ENCODE results near the gene NGRN. TPM values are rescaled to one million over a fixed set of nuclear protein-coding genes. Genes with fewer than 3 reads are reported as not detected.
"Not testable (repeated sequence)": the region's sequence is repeated elsewhere in the genome, so short reads cannot be mapped to it uniquely, and the experiment has no call there.

NGRN gene
- total RNA-seq, 2 experiments from 2014 or later = 40.0 to 65.0 TPM

- H3K36me3 ChIP-seq (ENCODE audit: insufficient read depth, low read length) = no peaks in the 10 kb centered on the region
- TF ChIP-seq CTCF (conservative IDR thresholded peaks at IDR 0.05; ENCODE audit: low read length) = no peak
- no peaks in the 10 kb centered on the region for H4K20me1 ChIP-seq (ENCODE audit: insufficient read depth, low read length)
- POLR2A ChIA-PET = no interaction called here
- peaks cover 7% of the 10 kb centered on the region for H3K4me1 ChIP-seq (ENCODE audit: insufficient read depth, low read length, poor library complexity, severe bottlenecking)
- BruUV-seq (replicated peaks) = no TSS peak
- H3K9me3 ChIP-seq (ENCODE audit: low read length) = no peaks in the 10 kb centered on the region
- no peak for DNase-seq (ENCODE audit: low spot score)
- CTCF ChIA-PET (ENCODE audit: unreplicated experiment) = no interaction called here
- no peak overlapping the region for H2AFZ ChIP-seq (ENCODE audit: low read length)
- no peak overlapping the region for H3K4me2 ChIP-seq (ENCODE audit: low read length)
- no peaks in the 10 kb centered on the region for H3K9me2 ChIP-seq (ENCODE audit: insufficient read depth, low read length)
- H3K4me3 ChIP-seq (ENCODE audit: low read depth, low read length, poor library complexity, severe bottlenecking) = no peak overlapping the region
- H3K79me2 ChIP-seq (ENCODE audit: insufficient read depth, low read depth, low read length) = no peaks in the 10 kb centered on the region
- intact Hi-C loops (cut with micrococcal nuclease; ENCODE audit: unreplicated experiment) = no loop called here
- no peak overlapping the region for H3K27ac ChIP-seq (ENCODE audit: low read depth, low read length, poor library complexity, severe bottlenecking)
Measured at GRCh38 chr15:90294601-90295269, 29.3 kb downstream of the NGRN start.

GRCh38 chr15:90295270-90295648 is 29.8 kb downstream of the NGRN start:
- Histone ChIP-seq H3K27ac (ENCODE audit: low read depth, low read length, poor library complexity, severe bottlenecking) (no peak overlapping the region), H3K79me2 (ENCODE audit: insufficient read depth, low read depth, low read length) (no peaks in the 10 kb centered on the region), H3K4me2 (ENCODE audit: low read length) (no peak overlapping the region), H3K9me3 (ENCODE audit: low read length) (no peaks in the 10 kb centered on the region), H2AFZ (ENCODE audit: low read length) (no peak overlapping the region), H3K9me2 (ENCODE audit: insufficient read depth, low read length) (no peaks in the 10 kb centered on the region), H3K4me1 (ENCODE audit: insufficient read depth, low read length, poor library complexity, severe bottlenecking) (peaks cover 7% of the 10 kb centered on the region), H3K36me3 (ENCODE audit: insufficient read depth, low read length) (no peaks in the 10 kb centered on the region), H4K20me1 (ENCODE audit: insufficient read depth, low read length) (no peaks in the 10 kb centered on the region), H3K4me3 (ENCODE audit: low read depth, low read length, poor library complexity, severe bottlenecking) (no peak overlapping the region)
- TF ChIP-seq EZH2phosphoT487 (IDR thresholded peaks at IDR 0.05; ENCODE audit: borderline replicate concordance, low read depth, low read length) (no peak), CTCF (conservative IDR thresholded peaks at IDR 0.05; ENCODE audit: low read length) (no peak)
- intact Hi-C loops (cut with micrococcal nuclease; ENCODE audit: unreplicated experiment) = no loop called here
- ChIA-PET CTCF (ENCODE audit: unreplicated experiment) (no interaction called here), POLR2A (no interaction called here)
- DNase-seq (ENCODE audit: low spot score) = no peak
- BruUV-seq (replicated peaks) = no TSS peak

GRCh38 chr15:90296316-90296884 is 30.9 kb downstream of the NGRN start:
- H2AFZ ChIP-seq (ENCODE audit: low read length); CTCF ChIA-PET (ENCODE audit: unreplicated experiment); H3K4me3 ChIP-seq (ENCODE audit: low read depth, low read length, poor library complexity, severe bottlenecking): not testable (repeated sequence)

More at GRCh38 chr15:90296316-90296884, 30.9 kb downstream of the NGRN start:
- intact Hi-C loops (cut with micrococcal nuclease; ENCODE audit: unreplicated experiment); DNase-seq (ENCODE audit: low spot score); H3K9me2 ChIP-seq (ENCODE audit: insufficient read depth, low read length); BruUV-seq (replicated peaks); H4K20me1 ChIP-seq (ENCODE audit: insufficient read depth, low read length); H3K36me3 ChIP-seq (ENCODE audit: insufficient read depth, low read length); H3K27ac ChIP-seq (ENCODE audit: low read depth, low read length, poor library complexity, severe bottlenecking); H3K79me2 ChIP-seq (ENCODE audit: insufficient read depth, low read depth, low read length); H3K9me3 ChIP-seq (ENCODE audit: low read length); H3K4me1 ChIP-seq (ENCODE audit: insufficient read depth, low read length, poor library complexity, severe bottlenecking); H3K4me2 ChIP-seq (ENCODE audit: low read length): not testable (repeated sequence)
- POLR2A ChIA-PET = interaction anchor here (0.5 to 0.7 kb wide), 4 partner anchors 11 to 408 kb away, joined by 3 to 5 read pairs (median 3); no protein-coding TSS in a partner anchor

All from OCI-LY7 (cell line).